HCT116 (cell line): Measurements from ENCODE around the gene ADGRE3.

ENCODE experiments used
- CEBPB ChIP-seq: IDR thresholded peaks from 2 replicates; pipeline ENCODE4 v1.6.1; 2012; ENCODE audit warnings: low read depth
- EZH2 ChIP-seq: fragments of 200-600 bp; sonication (generic); IDR thresholded peaks from 2 replicates; pipeline ENCODE4 v1.6.1; 2017; ENCODE audit warnings: antibody characterized with exemption, mixed run types
- POLR2A ChIP-seq: IDR thresholded peaks from 2 replicates; pipeline ENCODE4 v1.7.0; 2011; ENCODE audit warnings: borderline replicate concordance; ENCODE audit not compliant: insufficient read depth, insufficient read length; ENCODE audit errors: extremely low read depth
- POLR2AphosphoS5 ChIP-seq: IDR thresholded peaks from 2 replicates; pipeline ENCODE4 v1.6.1; 2011; ENCODE audit warnings: mild to moderate bottlenecking, low read depth, low read length, moderate library complexity
- TF ChIP-seq, protein P1 (sequence below), 3 experiments: fragments of 200-600 bp in 1 of 3; sonication (generic) in 1 of 3; IDR thresholded peaks in 2 of 3; conservative IDR thresholded peaks in 1 of 3; 2 replicates each; pipeline ENCODE4 v1.5.1; 2012 to 2017; ENCODE audit warnings: low read depth in 2 of 3, low read length in 2 of 3, antibody characterized with exemption in 1 of 3, borderline replicate concordance in 1 of 3, control low read depth in 1 of 3, mild to moderate bottlenecking in 1 of 3, mixed read lengths in 1 of 3, mixed run types in 1 of 3, moderate library complexity in 1 of 3; ENCODE audit not compliant: insufficient read depth in 1 of 3

DNA sequence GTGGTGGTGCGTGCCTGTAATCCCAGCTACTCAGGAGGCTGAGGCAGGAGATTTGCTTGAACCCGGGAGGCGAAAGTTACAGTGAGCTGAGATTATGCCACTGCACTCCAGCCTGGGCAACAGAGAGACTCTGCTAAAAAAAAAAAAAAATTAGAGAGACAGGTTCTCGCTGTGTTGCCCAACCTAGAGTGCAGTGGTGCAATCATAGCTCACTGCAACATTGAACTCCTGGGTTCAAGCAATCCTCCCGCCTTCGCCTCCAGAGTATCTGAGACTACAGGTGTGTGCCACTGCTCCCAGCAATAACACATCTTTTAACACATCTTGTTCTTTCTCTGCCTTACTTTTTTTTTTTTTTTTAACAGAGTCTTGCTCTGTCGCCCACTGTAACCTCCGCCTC lies 59.0 kb downstream of the ADGRE3 start:
- no peak for TF ChIP-seq POLR2A
- TF ChIP-seq POLR2AphosphoS5 = no peak
- no peak for TF ChIP-seq EZH2
- TF ChIP-seq, protein P1, sequence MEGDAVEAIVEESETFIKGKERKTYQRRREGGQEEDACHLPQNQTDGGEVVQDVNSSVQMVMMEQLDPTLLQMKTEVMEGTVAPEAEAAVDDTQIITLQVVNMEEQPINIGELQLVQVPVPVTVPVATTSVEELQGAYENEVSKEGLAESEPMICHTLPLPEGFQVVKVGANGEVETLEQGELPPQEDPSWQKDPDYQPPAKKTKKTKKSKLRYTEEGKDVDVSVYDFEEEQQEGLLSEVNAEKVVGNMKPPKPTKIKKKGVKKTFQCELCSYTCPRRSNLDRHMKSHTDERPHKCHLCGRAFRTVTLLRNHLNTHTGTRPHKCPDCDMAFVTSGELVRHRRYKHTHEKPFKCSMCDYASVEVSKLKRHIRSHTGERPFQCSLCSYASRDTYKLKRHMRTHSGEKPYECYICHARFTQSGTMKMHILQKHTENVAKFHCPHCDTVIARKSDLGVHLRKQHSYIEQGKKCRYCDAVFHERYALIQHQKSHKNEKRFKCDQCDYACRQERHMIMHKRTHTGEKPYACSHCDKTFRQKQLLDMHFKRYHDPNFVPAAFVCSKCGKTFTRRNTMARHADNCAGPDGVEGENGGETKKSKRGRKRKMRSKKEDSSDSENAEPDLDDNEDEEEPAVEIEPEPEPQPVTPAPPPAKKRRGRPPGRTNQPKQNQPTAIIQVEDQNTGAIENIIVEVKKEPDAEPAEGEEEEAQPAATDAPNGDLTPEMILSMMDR (IDR thresholded peaks at IDR 0.05 in 2 of 3, conservative IDR thresholded peaks at IDR 0.05 in 1 of 3; ENCODE audit: borderline replicate concordance in 1 of 3, insufficient read depth in 1 of 3, low read depth in 2 of 3, low read length in 2 of 3) = no peak
- no peak for TF ChIP-seq CEBPB
